ENCODE measurements around the gene FAM83E.
"Not testable (repeated sequence)": the region's sequence is repeated elsewhere in the genome, so short reads cannot be mapped to it uniquely, and the experiment has no call there.

FAM83E gene

GRCh38 chr19:48639483-48640375 is 24.9 kb upstream of the FAM83E start:
- DNase-seq: no peak

GRCh38 chr19:48638831-48639381 is 24.0 kb upstream of the FAM83E start:
- DNase-seq: no peak

- peak; percentile 85 for DNase-seq
These were observed 23.3 kb upstream of the FAM83E start for GRCh38 chr19:48637948-48638830.

GRCh38 chr19:48637449-48637947 is 22.6 kb upstream of the FAM83E start:
- peak; percentile 100 for DNase-seq

GRCh38 chr19:48636859-48637448 is 22.1 kb upstream of the FAM83E start, which contains the start of gene DBP:
Gene DBP (minus strand): TSS chr19:48637379. CDS start chr19:48636994, 385 bp downstream.
- no peak for DNase-seq

GRCh38 chr19:48635966-48636858 is 21.3 kb upstream of the FAM83E start:
- no peak for DNase-seq

- no peak for DNase-seq
These were observed 20.5 kb upstream of the FAM83E start for GRCh38 chr19:48635263-48635965.

GRCh38 chr19:48634424-48635262 is 19.8 kb upstream of the FAM83E start:
- DNase-seq: peak; percentile 93

- no peak for DNase-seq
These were observed 19.1 kb upstream of the FAM83E start for GRCh38 chr19:48634036-48634342.

GRCh38 chr19:48633148-48634035 is 18.5 kb upstream of the FAM83E start:
- DNase-seq: no peak

GRCh38 chr19:48632692-48633147 is 17.8 kb upstream of the FAM83E start:
- no peak for DNase-seq

- DNase-seq: not testable (repeated sequence)
These were observed 17.4 kb upstream of the FAM83E start for GRCh38 chr19:48632286-48632685.

- no peak for DNase-seq
These were observed 16.3 kb upstream of the FAM83E start for GRCh38 chr19:48631225-48631624.

- no peak for DNase-seq
These were observed 15.6 kb upstream of the FAM83E start for GRCh38 chr19:48630296-48631063.

GRCh38 chr19:48629599-48630295 is 14.9 kb upstream of the FAM83E start:
- DNase-seq: no peak

- DNase-seq: no peak
These were observed 14.4 kb upstream of the FAM83E start for GRCh38 chr19:48629297-48629598.

GRCh38 chr19:48628486-48629296 is 13.8 kb upstream of the FAM83E start:
- no peak for DNase-seq
